Endothelial cell of umbilical vein (primary cell): ENCODE measurements around the gene STXBP2. TPM values are rescaled to one million over a fixed set of nuclear protein-coding genes. Genes with fewer than 3 reads are reported as not detected.

Experiments used
- BruUV-seq: library from RNA; stranded (reverse); fragments of 400-500 nt; replicated peaks from 2 replicates; lab custom pipeline; 2021; lab: Mats Ljungman, UMichigan
- CTCF ChIA-PET: fragments of 300-600, 350-600 bp; sonication (Branson Sonifier 250); formaldehyde crosslinking; loops from one replicate; lab custom pipeline; 2021; ENCODE audit warnings: antibody characterized with exemption, inconsistent platforms; lab: Charles Lee
- POLR2A ChIA-PET: fragments of 300-600, 350-600 bp; sonication (Branson Sonifier 250); formaldehyde crosslinking; loops from one replicate; lab custom pipeline; 2021; ENCODE audit warnings: antibody characterized with exemption, inconsistent platforms; lab: Charles Lee
- DNase-seq: peaks from one replicate; pipeline ENCODE4 v3.0.0-alpha.2; 2011; ENCODE audit warnings: low read depth, low spot score
- FAIRE-seq: peaks from 2 replicates; lab custom pipeline; 2011; peaks lifted over from hg19 to GRCh38; lab: Jason Lieb, UNC
- H2AFZ ChIP-seq: 2 replicates; pipeline ENCODE4 v1.6.0; 2012; ENCODE audit warnings: low read depth, low read length, control low read depth, inconsistent platforms
- H3K27ac ChIP-seq: 2 replicates; pipeline ENCODE4 v1.5.1; 2011; ENCODE audit warnings: low read depth, mild to moderate bottlenecking, control low read depth, low read length, moderate library complexity; ENCODE audit not compliant: insufficient read depth
- H3K27me3 ChIP-seq, 2 experiments: 2 replicates each; pipeline versions ENCODE4 v1.6.0 to v1.6.1; 2011; ENCODE audit warnings: low read length in 2 of 2, mixed read lengths in 1 of 2; ENCODE audit not compliant: control insufficient read depth in 2 of 2, insufficient read depth in 2 of 2
- H3K36me3 ChIP-seq, 2 experiments: 2 replicates in 1 of 2; 3 replicates in 1 of 2; pipeline ENCODE4 v1.5.1; 2011; ENCODE audit warnings: low read length in 2 of 2, mild to moderate bottlenecking in 1 of 2, moderate library complexity in 1 of 2; ENCODE audit not compliant: control insufficient read depth in 2 of 2, insufficient read depth in 2 of 2; ENCODE audit errors: extremely low read depth in 1 of 2
- H3K4me1 ChIP-seq: 3 replicates; pipeline ENCODE4 v1.5.1; 2011; ENCODE audit warnings: mild to moderate bottlenecking, low read length; ENCODE audit not compliant: control insufficient read depth, insufficient read depth; ENCODE audit errors: extremely low read depth
- H3K4me2 ChIP-seq: 2 replicates; pipeline ENCODE4 v1.6.1; 2011; ENCODE audit warnings: low read length, control low read depth, mixed read lengths; ENCODE audit not compliant: insufficient read depth
- H3K4me3 ChIP-seq, 3 experiments: fragments of 200-600 bp in 1 of 3; sonication (generic), shearing (Covaris generic) in 1 of 3; replicated peaks in 1 of 3; 2 replicates each; pipeline ENCODE4 v1.5.1; 2011 to 2016; ENCODE audit warnings: control low read depth in 3 of 3, low read length in 3 of 3, mild to moderate bottlenecking in 2 of 3, inconsistent platforms in 1 of 3, low read depth in 1 of 3, moderate library complexity in 1 of 3; ENCODE audit not compliant: insufficient read depth in 1 of 3
- H3K79me2 ChIP-seq: 2 replicates; pipeline ENCODE4 v1.6.0; 2012; ENCODE audit warnings: low read length, inconsistent platforms; ENCODE audit not compliant: control insufficient read depth, insufficient read depth
- H3K9ac ChIP-seq: replicated peaks from 2 replicates; pipeline ENCODE3; 2011; ENCODE audit warnings: low read length, control low read depth; ENCODE audit not compliant: insufficient read depth; ENCODE audit errors: extremely low read depth
- H3K9me1 ChIP-seq: replicated peaks from 3 replicates; pipeline ENCODE4 v1.6.0; 2011; ENCODE audit warnings: mild to moderate bottlenecking, low read length; ENCODE audit not compliant: control insufficient read depth, insufficient read depth; ENCODE audit errors: extremely low read depth
- H3K9me3 ChIP-seq: replicated peaks from 2 replicates; pipeline ENCODE4 v1.5.1; 2012; ENCODE audit warnings: low read length, inconsistent platforms; ENCODE audit not compliant: control insufficient read depth, insufficient read depth
- H4K20me1 ChIP-seq: replicated peaks from 2 replicates; pipeline ENCODE3; 2011; ENCODE audit warnings: mild to moderate bottlenecking, low read length; ENCODE audit not compliant: control insufficient read depth, insufficient read depth; ENCODE audit errors: extremely low read depth
- CTCF ChIP-seq, 2 donors: IDR thresholded peaks; 1 replicate in 1 of 2; 2 replicates in 1 of 2; pipeline ENCODE4 v1.5.1; 2011; ENCODE audit warnings: low read length in 2 of 2, mild to moderate bottlenecking in 2 of 2, moderate library complexity in 2 of 2, control low read depth in 1 of 2, inconsistent platforms in 1 of 2, low read depth in 1 of 2; ENCODE audit not compliant: insufficient read depth in 1 of 2; ENCODE audit errors: extremely low read depth in 1 of 2
- EZH2 ChIP-seq: IDR thresholded peaks from 2 replicates; pipeline ENCODE4 v1.6.1; 2012; ENCODE audit warnings: borderline replicate concordance, low read depth, mild to moderate bottlenecking, moderate library complexity, low read length, inconsistent platforms; ENCODE audit not compliant: severe bottlenecking
- FOS ChIP-seq: IDR thresholded peaks from 2 replicates; pipeline ENCODE4 v1.6.1; 2011; ENCODE audit warnings: mild to moderate bottlenecking, low read length, moderate library complexity, borderline replicate concordance; ENCODE audit not compliant: insufficient read depth
- GATA2 ChIP-seq: IDR thresholded peaks from 2 replicates; pipeline ENCODE4 v1.7.0; 2011; ENCODE audit warnings: low read depth, mild to moderate bottlenecking, moderate library complexity, mixed read lengths, low read length; ENCODE audit not compliant: insufficient read length, insufficient read depth
- JUN ChIP-seq: IDR thresholded peaks from 2 replicates; pipeline ENCODE4 v1.6.1; 2011; ENCODE audit warnings: borderline replicate concordance, low read depth; ENCODE audit not compliant: insufficient read length, insufficient read depth
- MAX ChIP-seq: IDR thresholded peaks from 2 replicates; pipeline ENCODE4 v1.6.1; 2011; ENCODE audit not compliant: insufficient read depth, insufficient read length
- MYC ChIP-seq: IDR thresholded peaks from one replicate; pipeline ENCODE4 v1.6.1; 2011; ENCODE audit warnings: mild to moderate bottlenecking, low read depth, low read length
- POLR2A ChIP-seq: IDR thresholded peaks from 2 replicates; pipeline ENCODE4 v1.6.1; 2012; ENCODE audit warnings: low read depth, mild to moderate bottlenecking, control low read depth, low read length
- POLR2AphosphoS5 ChIP-seq: IDR thresholded peaks from 2 replicates; pipeline ENCODE4 v1.6.1; 2012; ENCODE audit warnings: low read depth, mild to moderate bottlenecking, control low read depth, low read length, moderate library complexity; ENCODE audit not compliant: insufficient read depth
- dilution Hi-C: fragments of 300-500 bp; cut with MboI; formaldehyde crosslinking; loops from one replicate; pipeline ENCODE4 v1.15.0; 2019; ENCODE audit warnings: low sequenced_read_pairs; ENCODE audit not compliant: extremely low pct_ligation_motif_present
- intact Hi-C: fragments of 100-400 bp; cut with micrococcal nuclease; formaldehyde crosslinking; loops from one replicate; pipeline ENCODE4 v1.10.0; 2022
- polyA plus RNA-seq, 4 experiments: library from polyadenylated mRNA; depleted of rRNA in 3 of 4; stranded (reverse) in 3 of 4; unstranded in 1 of 4; fragments of >200 nt; gene quantifications; 2 replicates each; pipeline versions ENCODE4 v1.2.1 to v1.2.3, GENCODE V29; 2011 to 2012; ENCODE audit warnings: missing spikeins in 1 of 4
- total RNA-seq: library from RNA; stranded (reverse); gene quantifications from 2 replicates; pipeline ENCODE4 v1.2.3, GENCODE V29; 2021

STXBP2 gene
- total and polyA plus RNA-seq, 2 donors (not counting 3 experiments of a cell fraction or from before 2014, with no cell fraction given): 70.0 to 105 TPM

GRCh38 chr19:7619671-7620441 is 17.1 kb upstream of the STXBP2 start:
- TSS peak; percentile 37 for BruUV-seq
- Histone ChIP-seq H4K20me1 (no peaks in the 10 kb centered on the region), H3K4me1 (no peaks in the 10 kb centered on the region), H2AFZ (no peak overlapping the region), H3K9me3 (no peaks in the 10 kb centered on the region), H3K9me1 (no peaks in the 10 kb centered on the region), H3K36me3 (peaks cover 0 to 32% of the 10 kb centered on the region in 2 experiments), H3K27me3 (no peaks in the 10 kb centered on the region), H3K4me2 (no peak overlapping the region), H3K9ac (no peak overlapping the region), H3K4me3 (no peak overlapping the region), H3K79me2 (no peaks in the 10 kb centered on the region), H3K27ac (no peak overlapping the region)
- intact Hi-C loops: no loop called here
- ChIA-PET CTCF (interaction anchor here (3.2 kb wide), 1 partner anchor 51 kb away, joined by 14 read pairs; no protein-coding TSS in a partner anchor), POLR2A (no interaction called here)
- dilution Hi-C loops: no loop called here
- FAIRE-seq (no peak), DNase-seq (no peak)
- TF ChIP-seq POLR2A: no peak
- no peak for TF ChIP-seq FOS
- no peak for TF ChIP-seq MYC
- TF ChIP-seq MAX: no peak
- TF ChIP-seq JUN: no peak
- TF ChIP-seq CTCF (IDR thresholded peaks at IDR 0.05; ENCODE audit: extremely low read depth in 1 of 2, insufficient read depth in 1 of 2, low read depth in 1 of 2, low read length in 2 of 2): no peak
- TF ChIP-seq POLR2AphosphoS5: no peak
- TF ChIP-seq GATA2: no peak
- TF ChIP-seq EZH2: no peak
